ENCODE data around the gene LMTK2. TPM values are rescaled to one million over a fixed set of nuclear protein-coding genes. Genes with fewer than 3 reads are reported as not detected.
"Not testable (repeated sequence)": the region's sequence is repeated elsewhere in the genome, so short reads cannot be mapped to it uniquely, and the experiment has no call there.

LMTK2 gene
- total RNA-seq, 2 donors from 2014 or later: 13.0 to 17.9 TPM

- intact Hi-C loops (cut with DNase I): no loop called here
- no peak for DNase-seq (ENCODE audit: low spot score)
Measured at GRCh38 chr7:98097042-98097645, 9.5 kb upstream of the LMTK2 start.

GRCh38 chr7:98100088-98100487 is 6.6 kb upstream of the LMTK2 start:
- intact Hi-C loops (cut with DNase I): no loop called here
- DNase-seq (ENCODE audit: low spot score): no peak

- intact Hi-C loops (cut with DNase I): no loop called here
- no peak for DNase-seq (ENCODE audit: low spot score)
Measured at GRCh38 chr7:98102170-98102569, 4.5 kb upstream of the LMTK2 start.

DNA sequence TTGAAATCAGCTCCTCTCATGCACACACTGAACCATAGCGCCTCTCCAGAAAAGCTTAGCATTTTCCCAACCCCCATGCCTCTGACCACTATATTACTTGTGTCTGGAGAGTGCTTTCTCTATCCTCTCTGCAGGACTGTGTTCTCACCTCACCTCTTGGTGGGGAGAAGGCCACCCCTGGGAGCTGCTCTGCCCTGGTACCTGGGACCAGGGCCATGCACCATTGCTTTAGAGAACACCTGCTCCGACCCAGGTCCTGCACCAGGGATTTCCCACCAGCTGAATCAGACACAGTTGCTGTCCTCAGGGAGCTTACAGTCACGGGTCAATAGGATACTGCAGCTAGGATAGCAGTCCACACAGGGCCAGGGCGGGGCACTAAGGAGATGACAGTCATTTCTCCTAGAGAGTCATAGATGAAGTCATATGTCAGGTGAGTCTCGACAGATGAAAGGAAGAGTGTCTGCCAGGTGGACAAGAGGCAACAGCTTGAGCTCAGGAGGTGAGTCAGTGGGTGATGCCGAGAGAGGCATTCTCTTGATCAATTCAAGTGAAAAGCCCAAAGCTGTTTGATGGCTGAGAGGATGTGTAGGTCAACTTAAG is 619 bp upstream of the LMTK2 start:
- intact Hi-C loops (cut with DNase I): loop anchor here in 1 of 2 donors (5.0 kb wide), 1 partner anchor 61 kb away; no protein-coding TSS in a partner anchor
- DNase-seq (ENCODE audit: low spot score): no peak

DNA sequence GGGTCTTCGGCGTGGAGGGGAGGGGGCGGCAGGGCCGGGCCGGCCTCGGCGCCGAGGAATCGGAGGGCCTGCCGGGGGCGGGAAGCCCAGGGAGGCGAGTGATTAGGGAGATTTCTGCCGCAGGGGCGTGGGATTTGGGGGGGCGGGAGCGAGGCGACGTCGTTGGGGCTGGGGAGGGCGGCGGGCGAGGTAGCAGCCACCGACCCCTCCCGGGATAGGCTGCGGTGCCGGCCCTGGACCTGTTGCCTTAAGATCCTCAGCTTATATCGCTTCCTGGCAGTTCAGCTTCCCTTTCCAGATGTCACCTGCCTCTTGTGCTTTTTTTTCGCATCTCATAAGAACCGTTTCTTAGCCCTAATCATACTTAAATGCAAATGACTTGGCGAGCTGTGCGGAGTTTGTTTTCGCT is 655 bp downstream of the LMTK2 start:
- intact Hi-C loops (cut with DNase I): loop anchor here in 1 of 2 donors (5.0 kb wide), 1 partner anchor 60 kb away; no protein-coding TSS in a partner anchor
- no peak for DNase-seq (ENCODE audit: low spot score)

GRCh38 chr7:98110249-98111022 is 3.8 kb downstream of the LMTK2 start:
- no peak for DNase-seq (ENCODE audit: low spot score)
- intact Hi-C loops (cut with DNase I): no loop called here

GRCh38 chr7:98112077-98112476 is 5.4 kb downstream of the LMTK2 start:
- intact Hi-C loops (cut with DNase I): no loop called here
- DNase-seq (ENCODE audit: low spot score): no peak

GRCh38 chr7:98115746-98116525 is 9.3 kb downstream of the LMTK2 start:
- no peak for DNase-seq (ENCODE audit: low spot score)
- intact Hi-C loops (cut with DNase I): no loop called here

- no peak for DNase-seq (ENCODE audit: low spot score)
- intact Hi-C loops (cut with DNase I): no loop called here
Measured at GRCh38 chr7:98116656-98117461, 10.2 kb downstream of the LMTK2 start.

- intact Hi-C loops (cut with DNase I): no loop called here
- DNase-seq (ENCODE audit: low spot score): no peak
Measured at GRCh38 chr7:98119256-98119918, 12.7 kb downstream of the LMTK2 start.

DNA sequence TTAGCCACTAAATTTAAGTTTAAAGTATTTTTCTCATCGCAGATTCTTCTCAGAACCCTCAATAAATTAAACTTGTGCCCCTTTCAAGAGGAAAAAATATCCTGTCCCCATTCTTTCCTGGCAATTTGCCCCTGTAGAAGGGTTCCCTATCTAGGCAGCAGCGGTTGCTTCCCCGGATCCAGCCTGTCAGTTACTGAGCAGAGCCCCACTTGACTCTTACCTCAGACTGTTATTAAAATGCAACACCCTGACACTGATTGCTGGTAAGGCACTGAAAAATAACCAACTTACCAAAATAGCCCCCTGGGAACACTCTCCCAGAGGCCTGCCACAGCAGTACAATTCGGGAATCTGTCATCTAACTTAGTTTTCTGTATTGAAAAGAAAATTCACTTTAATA is 13.9 kb downstream of the LMTK2 start:
- intact Hi-C loops (cut with DNase I): no loop called here
- DNase-seq (ENCODE audit: low spot score): no peak

GRCh38 chr7:98121388-98121787 is 14.7 kb downstream of the LMTK2 start:
- DNase-seq (ENCODE audit: low spot score); intact Hi-C loops (cut with DNase I): not testable (repeated sequence)

DNA sequence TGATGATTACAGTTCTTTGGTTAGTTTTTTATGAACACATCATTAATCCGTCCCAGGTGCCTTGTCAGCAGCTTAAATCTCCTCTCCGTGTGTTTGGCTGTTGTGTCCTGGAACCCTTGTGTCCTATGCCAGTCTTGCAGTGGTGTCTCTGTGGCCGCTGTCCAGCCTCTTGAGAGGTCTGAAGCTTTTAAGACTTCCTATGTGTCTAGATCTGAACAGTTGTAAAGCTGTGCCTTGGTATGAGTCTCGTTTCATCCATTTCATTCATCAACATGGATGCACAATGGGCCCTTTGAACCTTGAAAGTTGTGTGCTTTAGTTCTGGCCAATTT is 16.7 kb downstream of the LMTK2 start:
- no peak for DNase-seq (ENCODE audit: low spot score)
- intact Hi-C loops (cut with DNase I): no loop called here

- intact Hi-C loops (cut with DNase I): no loop called here
- DNase-seq (ENCODE audit: low spot score): no peak
Measured at GRCh38 chr7:98125759-98126158, 19.1 kb downstream of the LMTK2 start.

DNA sequence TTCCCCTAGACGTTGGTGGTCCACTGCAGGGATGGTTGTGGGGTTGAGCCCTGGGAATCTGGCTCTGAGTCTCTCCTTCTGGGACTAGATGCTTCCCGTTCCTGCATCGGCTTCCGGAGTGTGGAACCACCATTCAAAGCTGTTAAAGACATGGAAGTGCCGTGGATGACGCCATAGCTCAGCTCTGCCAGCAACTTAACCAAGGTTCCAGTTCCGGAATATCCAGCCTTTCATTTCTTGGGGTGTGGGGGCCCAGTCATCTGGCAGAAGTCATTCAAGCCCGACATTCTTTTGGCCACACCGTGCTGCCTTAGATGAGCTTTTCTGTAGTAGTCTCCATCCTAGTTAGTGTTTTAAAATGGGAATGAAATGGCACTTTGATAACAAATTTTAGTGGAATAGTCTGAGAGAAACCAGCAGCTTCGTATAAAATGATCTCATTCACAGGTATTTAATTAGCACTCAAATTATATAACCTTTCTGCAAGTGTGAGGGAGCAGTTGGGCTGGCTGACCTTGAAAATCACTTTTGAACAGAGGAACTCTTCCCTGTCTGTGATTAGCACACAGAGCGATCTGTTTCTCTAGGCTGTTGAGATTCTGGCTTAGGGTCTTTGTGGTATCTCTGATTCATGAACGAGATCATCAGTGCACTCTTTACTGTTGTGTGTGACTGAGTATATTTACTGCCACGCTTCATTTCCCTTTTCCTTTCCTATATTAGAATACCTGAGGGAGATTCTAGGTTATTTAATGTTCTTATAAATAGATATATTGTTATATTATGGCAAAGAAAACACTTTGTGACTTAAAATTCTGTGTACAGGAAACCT is 19.9 kb downstream of the LMTK2 start:
- intact Hi-C loops (cut with DNase I): no loop called here
- DNase-seq (ENCODE audit: low spot score): no peak

DNA sequence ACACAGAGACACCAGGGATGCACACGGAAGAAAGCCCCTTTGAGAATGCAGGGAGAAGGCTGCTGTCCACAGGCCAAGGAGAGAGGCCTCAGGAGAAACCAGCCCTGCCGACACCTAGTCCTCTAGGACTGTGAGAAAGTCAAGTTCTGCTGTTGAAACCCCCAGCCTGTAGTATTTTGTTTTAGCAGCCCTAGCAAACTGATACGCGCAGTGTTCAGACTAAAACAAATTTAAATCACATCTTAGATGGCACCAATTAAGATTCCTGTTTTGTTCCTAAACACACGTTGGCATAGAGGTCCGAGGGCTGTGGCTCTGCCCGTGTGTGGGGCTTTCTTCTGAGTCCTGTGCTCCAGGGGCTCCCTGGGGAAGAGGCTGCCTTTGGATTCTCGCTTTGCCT is 21.7 kb downstream of the LMTK2 start:
- intact Hi-C loops (cut with DNase I): no loop called here
- no peak for DNase-seq (ENCODE audit: low spot score)

DNA sequence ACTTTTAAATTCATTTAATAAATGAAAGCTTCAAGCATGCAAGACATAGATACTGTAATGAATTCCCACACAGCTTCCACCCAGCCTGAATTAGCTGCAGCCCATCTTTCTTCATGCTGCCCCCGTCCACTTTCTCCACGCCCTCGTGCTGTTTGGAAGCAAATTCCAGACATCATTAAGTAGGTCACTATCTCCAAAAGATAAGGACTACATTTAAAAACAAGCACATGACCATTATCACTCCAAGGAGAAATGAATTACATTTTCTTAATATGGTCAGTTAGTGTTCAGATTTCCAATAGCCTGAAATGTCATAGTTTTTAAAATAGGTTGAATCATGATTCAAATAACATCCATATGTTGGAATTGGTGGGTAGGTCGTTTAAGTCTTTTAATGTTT is 24.3 kb downstream of the LMTK2 start:
- intact Hi-C loops (cut with DNase I): no loop called here

DNA sequence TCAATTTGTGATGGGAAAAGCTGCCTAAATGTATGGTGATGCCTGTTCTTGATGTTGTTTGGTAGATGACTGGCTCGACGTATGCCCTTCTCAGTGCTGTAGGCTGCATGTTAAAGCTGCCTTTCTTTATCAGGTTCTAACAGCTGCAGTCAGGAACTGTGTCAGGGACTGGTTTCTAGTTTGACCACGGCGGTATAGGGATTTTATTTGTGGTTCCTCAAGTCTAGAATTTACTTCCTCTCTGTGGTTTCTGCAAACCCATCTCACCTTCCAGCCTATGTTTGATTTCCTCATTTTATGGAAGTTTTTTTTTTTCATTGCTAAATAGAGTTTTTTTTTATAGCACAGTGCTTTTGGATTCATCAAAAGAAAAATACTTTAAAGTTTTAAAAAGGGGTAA is 26.5 kb downstream of the LMTK2 start:
- no peak for DNase-seq (ENCODE audit: low spot score)
- intact Hi-C loops (cut with DNase I): no loop called here

More for the DNA sequence above, 24.3 kb downstream of the LMTK2 start:
- no peak for DNase-seq (ENCODE audit: low spot score)

All from posterior vena cava (tissue), 2 donors.